PC-9 (cell line): ENCODE measurements around the gene MAGEA8.

Experiments
- EZH2 ChIP-seq: fragments of 200-600 bp; sonication (generic); IDR thresholded peaks from 2 replicates; pipeline ENCODE4 v1.8.0; 2017; ENCODE audit warnings: antibody characterized with exemption, low read depth
- TF ChIP-seq, protein P1 (sequence below): fragments of 200-600 bp; sonication (generic); conservative IDR thresholded peaks from 2 replicates; pipeline ENCODE4 v1.6.1; 2017; ENCODE audit warnings: mixed run types, antibody characterized with exemption, mild to moderate bottlenecking, moderate library complexity

DNA sequence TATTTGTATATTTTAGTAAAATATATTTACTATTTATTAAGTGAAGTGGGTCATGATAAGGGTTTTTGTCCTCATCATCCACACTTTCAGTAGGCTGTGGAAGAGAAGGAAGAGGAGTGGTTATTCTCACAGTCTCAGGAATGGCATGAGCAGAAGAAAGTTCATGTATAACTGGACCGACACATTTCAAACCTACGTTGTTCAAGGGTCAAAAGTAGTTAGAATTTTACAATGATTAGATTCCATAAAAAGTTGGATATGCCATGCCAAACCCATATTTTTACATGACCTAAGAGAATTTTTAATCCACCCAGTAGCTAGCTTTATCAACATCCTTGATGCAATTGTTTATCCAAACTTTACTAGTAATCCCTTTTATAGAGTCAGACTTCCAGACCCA lies 15.6 kb upstream of the MAGEA8 start:
- TF ChIP-seq, protein P1, sequence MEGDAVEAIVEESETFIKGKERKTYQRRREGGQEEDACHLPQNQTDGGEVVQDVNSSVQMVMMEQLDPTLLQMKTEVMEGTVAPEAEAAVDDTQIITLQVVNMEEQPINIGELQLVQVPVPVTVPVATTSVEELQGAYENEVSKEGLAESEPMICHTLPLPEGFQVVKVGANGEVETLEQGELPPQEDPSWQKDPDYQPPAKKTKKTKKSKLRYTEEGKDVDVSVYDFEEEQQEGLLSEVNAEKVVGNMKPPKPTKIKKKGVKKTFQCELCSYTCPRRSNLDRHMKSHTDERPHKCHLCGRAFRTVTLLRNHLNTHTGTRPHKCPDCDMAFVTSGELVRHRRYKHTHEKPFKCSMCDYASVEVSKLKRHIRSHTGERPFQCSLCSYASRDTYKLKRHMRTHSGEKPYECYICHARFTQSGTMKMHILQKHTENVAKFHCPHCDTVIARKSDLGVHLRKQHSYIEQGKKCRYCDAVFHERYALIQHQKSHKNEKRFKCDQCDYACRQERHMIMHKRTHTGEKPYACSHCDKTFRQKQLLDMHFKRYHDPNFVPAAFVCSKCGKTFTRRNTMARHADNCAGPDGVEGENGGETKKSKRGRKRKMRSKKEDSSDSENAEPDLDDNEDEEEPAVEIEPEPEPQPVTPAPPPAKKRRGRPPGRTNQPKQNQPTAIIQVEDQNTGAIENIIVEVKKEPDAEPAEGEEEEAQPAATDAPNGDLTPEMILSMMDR = no peak
- no peak for TF ChIP-seq EZH2
